NCI-H128 (cell line): ENCODE data around the gene CNTNAP3B.
"Not testable (repeated sequence)": the region's sequence is repeated elsewhere in the genome, so short reads cannot be mapped to it uniquely, and the experiment has no call there.

Experiments used
- DNase-seq: peaks from one replicate; lab custom pipeline; 2025; ENCODE audit not compliant: unreplicated experiment; lab: John Stamatoyannopoulos, UW

The CNTNAP3B gene

GRCh38 chr9:42129073-42129729 is at the start of gene CNTNAP3B:
Gene CNTNAP3B, minus strand, starts transcription at chr9:42129426. Its CDS starts 332 bp downstream, at chr9:42129094.
- not testable (repeated sequence) for DNase-seq

- not testable (repeated sequence) for DNase-seq
Measured at GRCh38 chr9:42160299-42160698, 31.1 kb upstream of the CNTNAP3B start.

DNA sequence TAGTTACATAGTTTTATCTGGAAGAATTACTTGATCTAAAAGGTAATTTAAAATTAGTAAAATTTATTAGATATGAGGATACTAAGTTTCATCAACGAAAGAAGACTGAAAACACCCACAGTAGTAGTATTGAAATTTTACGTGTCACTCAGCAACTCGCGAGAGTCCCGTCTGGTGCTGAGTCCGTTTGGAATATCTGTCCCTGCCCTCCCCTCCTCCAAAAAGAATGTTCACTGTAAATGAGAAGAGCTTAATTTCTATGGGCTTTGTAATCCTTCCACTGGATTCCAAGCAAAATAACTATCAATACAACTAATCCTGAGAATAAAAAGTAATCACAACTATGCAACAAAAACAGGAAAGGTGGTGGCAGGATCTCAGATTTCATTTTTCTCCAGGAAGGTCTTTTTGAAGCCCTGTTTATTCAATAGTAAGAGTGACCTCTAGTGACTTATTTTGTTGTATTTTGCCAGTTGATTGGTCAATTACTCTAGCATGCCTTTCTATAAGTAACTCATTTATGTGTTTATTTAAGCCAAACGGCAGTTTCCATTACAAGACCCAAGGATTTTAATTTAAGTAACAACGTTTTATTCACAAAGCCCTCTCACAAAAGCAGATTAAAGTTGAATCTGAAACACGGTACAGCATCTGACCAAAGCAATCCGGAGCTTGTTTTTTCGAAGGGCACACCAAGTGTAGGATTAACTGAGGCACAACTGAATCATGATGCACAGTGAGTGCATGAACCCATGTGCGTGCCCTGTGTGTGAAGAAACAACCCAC is 2.0 kb downstream of the CNTNAP3B start:
- not testable (repeated sequence) for DNase-seq

DNA sequence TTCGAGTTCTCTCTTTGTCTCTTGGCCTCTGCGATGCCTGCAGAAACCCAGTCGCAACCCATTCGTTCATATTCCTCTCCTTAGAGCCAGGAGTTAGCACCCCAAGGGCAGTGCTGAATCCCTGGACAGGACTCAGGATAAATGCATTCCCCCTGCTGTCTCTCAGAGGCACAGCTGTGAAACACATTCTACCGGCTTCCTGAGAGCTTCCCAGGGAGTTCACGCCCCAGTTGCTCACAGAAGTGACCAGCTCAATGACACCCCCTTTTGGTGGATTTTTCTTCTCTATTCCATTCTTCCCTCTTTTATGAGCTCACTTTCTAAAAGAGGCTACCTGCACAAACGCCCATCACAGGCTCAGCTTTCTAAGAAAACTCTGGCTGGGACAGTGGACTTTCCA is 8.2 kb downstream of the CNTNAP3B start:
- not testable (repeated sequence) for DNase-seq

DNA sequence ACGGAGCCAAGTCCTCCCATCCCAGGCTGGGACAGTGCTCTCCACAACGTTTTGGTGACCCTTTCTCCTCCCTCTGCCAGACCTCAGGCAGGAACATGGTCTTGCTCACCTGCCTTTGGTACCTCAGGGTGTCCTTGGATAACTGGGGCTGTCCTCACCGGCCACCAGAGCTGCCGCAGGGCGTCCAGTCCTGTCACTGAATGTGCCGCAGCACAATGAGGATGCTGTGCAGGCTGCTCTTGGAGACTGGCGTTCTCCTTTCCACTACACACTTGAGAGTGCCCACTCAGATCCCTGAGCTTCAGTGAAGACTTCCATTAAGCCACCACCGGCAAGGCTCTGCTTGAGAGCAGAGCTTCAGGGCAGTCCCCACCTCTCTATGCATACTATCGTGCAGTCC is 33.3 kb downstream of the CNTNAP3B start:
- not testable (repeated sequence) for DNase-seq

DNA sequence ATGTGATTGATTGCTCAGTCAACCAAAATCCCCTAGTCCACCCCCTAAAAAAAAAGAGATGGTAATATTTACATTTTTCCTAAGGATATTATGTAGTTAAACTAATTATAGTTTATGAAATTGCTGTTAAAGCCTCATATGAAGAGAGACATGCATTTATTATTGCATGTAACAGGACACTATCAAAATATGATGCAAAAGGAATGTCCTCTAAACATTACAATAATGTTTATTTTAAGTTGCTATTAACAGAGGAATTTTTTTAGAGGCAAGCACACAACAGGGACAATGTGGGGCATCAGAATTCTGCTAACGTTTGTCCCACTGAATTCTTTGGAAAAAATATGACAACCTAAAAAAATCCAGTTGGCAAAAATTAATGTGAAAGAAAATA is 44.7 kb downstream of the CNTNAP3B start:
- DNase-seq, result not testable (repeated sequence)

GRCh38 chr9:42083877-42084558 is 45.2 kb downstream of the CNTNAP3B start:
- DNase-seq, result not testable (repeated sequence)

- DNase-seq, result not testable (repeated sequence)
Measured at GRCh38 chr9:42080376-42080775, 48.9 kb downstream of the CNTNAP3B start.

GRCh38 chr9:42074868-42075267 is 54.4 kb downstream of the CNTNAP3B start:
- not testable (repeated sequence) for DNase-seq

DNA sequence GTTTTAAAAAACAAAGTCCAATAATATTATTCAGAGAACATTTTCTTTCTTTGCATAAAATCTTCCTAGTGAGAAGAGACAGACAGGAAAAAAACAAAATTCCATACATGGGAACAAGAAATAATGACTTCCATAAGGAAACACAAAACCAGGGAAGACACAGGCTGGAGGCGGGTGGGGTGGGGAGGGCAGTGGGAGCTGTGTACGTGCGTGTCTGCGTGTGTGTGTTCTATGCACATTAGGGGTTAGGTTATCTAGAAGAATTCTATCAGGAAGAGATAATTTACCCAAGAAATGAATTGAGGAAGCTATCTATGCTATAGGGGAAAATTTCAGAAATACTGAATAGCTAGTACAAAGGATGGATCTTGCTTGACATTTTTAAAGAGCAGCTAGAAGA is 58.2 kb downstream of the CNTNAP3B start:
- not testable (repeated sequence) for DNase-seq

DNA sequence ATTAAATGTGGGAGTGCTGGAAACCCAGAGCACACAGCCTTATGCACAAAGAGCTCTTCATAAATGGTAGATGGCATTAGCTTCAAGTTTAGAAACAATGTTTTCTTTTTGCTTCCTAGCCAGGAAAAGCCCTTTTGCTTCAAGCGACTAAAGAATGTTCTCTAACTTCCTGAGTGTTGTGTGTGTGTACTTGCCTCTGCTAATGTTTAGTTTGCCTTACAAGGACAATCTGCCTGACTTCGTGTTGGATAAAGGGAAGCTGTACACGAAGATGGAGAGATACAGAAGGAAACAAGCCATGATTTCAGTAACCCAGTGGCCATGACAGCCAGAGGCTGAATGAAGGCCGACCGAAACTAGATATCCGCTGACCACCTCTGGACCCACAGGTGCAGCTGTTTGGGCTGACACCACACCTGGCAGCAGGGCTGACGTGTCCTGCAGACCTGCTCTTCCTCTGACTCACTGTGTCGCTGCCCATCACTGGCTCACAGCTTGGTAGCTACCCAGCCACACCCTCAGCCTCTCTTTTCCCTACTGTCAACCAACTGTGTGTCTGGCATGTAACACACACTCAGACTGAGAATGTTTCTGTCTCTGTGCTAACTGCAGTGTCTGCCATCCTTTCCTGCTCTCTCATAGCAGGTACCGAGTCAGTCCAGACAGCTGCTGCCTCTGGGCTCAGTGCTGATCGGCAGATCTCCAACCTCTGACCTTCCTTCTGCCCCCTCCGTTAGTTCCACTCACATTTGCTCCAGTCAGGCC is 59.0 kb downstream of the CNTNAP3B start:
- not testable (repeated sequence) for DNase-seq

DNA sequence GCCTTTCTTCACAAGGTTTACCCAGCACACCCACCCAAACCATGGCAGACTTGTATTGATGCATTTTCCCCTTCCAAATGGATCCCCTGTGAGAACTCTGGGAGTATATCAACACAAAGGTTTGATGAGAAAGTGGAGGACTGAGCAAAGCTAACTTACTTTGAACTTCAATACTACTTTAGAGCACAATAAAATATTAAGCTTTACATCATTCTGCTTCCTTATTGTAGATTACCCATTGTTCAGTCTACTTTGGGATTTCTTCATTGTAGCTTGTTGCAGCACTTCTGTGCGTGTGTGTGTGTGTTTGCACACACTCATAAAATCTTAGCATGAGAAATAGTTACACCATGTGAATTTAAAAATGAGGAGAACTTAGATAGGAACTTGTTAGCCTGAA is 75.4 kb downstream of the CNTNAP3B start:
- not testable (repeated sequence) for DNase-seq

DNA sequence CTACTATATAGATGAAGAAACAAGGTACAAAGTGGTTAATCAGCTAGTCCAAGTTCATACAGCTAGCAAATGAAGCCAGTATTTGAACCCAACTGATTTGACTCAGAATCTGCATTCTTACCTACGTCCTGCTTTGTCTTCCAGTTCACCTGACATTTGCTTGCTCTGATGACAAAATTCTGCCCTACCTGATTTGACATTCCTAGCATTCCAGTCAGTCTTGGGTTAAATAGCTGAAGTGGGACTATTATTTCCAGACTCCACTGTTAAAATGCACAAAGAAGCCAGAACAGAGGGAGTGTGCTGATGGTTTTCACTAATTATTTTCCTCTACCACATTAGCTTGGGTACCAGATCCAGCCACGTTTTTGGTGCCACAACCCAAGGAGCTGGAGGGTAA is 78.5 kb downstream of the CNTNAP3B start:
- DNase-seq, result not testable (repeated sequence)

GRCh38 chr9:42044422-42045010 is 84.7 kb downstream of the CNTNAP3B start:
- DNase-seq, result not testable (repeated sequence)

- DNase-seq, result not testable (repeated sequence)
Measured at GRCh38 chr9:42033541-42033940, 95.7 kb downstream of the CNTNAP3B start.

DNA sequence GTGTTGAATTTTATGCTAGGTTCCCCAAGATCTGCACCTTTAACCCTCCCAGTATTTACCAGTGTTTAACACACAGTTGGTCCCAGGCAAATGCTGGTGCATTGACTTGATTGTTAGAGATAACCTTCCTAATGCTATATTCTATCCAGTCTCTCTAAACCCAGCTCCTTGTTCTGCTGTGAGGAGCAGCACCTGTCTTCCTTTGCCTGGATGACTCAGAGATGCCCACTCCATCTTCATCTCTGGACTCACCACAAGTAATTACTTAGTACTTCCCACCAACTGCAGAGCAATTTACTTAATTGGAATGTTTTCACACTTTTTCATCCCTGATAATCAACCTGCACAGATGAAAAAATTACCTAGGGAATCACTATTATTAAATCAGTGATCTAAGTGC is 108.6 kb downstream of the CNTNAP3B start:
- DNase-seq, result not testable (repeated sequence)

- not testable (repeated sequence) for DNase-seq
Measured at GRCh38 chr9:42018220-42018922, 110.9 kb downstream of the CNTNAP3B start.

- DNase-seq, result not testable (repeated sequence)
Measured at GRCh38 chr9:42014317-42014716, 114.9 kb downstream of the CNTNAP3B start.

- not testable (repeated sequence) for DNase-seq
Measured at GRCh38 chr9:41991607-41992006, 137.6 kb downstream of the CNTNAP3B start.

DNA sequence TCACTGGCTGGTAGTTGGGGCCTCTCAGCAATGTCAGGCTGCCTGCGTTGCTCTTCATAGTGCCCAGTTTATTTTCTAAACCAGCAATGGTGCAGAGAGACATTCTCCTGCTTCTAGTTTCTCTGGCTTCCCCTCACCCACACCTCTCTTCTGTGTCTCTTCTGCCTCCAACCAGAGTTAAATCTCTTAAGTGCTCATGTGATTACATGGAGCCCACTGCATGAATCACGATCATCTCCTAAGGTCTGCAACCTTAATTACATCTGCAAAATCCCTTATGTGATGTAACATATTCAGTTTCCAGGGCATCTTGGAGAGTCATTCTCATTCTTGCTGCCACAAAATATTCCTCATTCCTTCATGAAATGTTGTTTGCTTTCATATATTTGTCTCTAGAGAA is 149.0 kb downstream of the CNTNAP3B start:
- not testable (repeated sequence) for DNase-seq
